CD4-positive, alpha-beta T cell (primary cell): Measurements from ENCODE around the gene SSTR1. TPM values are rescaled to one million over a fixed set of nuclear protein-coding genes. Genes with fewer than 3 reads are reported as not detected.

Experiments used
- ATAC-seq: fragments of 200-7000 bp; cut with Tn5 transposase; one replicate; pipeline ENCODE4 v1.10.0; 2022; ENCODE audit warnings: mild to moderate bottlenecking; ENCODE audit not compliant: poor library complexity
- CTCF ChIA-PET: fragments of 350-600 bp; sonication (Branson Sonifier 250); formaldehyde crosslinking; loops from one replicate; lab custom pipeline; 2021; ENCODE audit warnings: antibody characterized with exemption, inconsistent platforms; lab: Charles Lee
- POLR2A ChIA-PET: fragments of 350-600 bp; sonication (Branson Sonifier 250); formaldehyde crosslinking; loops from one replicate; lab custom pipeline; 2021; ENCODE audit warnings: antibody characterized with exemption, inconsistent platforms; lab: Charles Lee
- DNase-seq, 14 experiments: peaks; one replicate each; pipeline ENCODE4 v3.0.0-alpha.2; 2013 to 2020; ENCODE audit warnings: mixed read lengths in 2 of 14
- H3K27ac ChIP-seq, 2 donors: one replicate each; pipeline versions ENCODE4 v1.5.1 to v1.7.0; 2013; ENCODE audit warnings: low read length in 2 of 2, low read depth in 1 of 2, mild to moderate bottlenecking in 1 of 2
- H3K27me3 ChIP-seq, 2 experiments: 1 replicate in 1 of 2; 2 replicates in 1 of 2; pipeline versions ENCODE4 v1.6.1 to v1.7.0; 2013; ENCODE audit warnings: low read length in 2 of 2, control low read depth in 1 of 2, mild to moderate bottlenecking in 1 of 2, moderate library complexity in 1 of 2; ENCODE audit not compliant: insufficient read depth in 2 of 2, control insufficient read depth in 1 of 2
- H3K36me3 ChIP-seq: one replicate; pipeline ENCODE4 v1.6.1; 2013; ENCODE audit warnings: low read length, control low read depth; ENCODE audit not compliant: insufficient read depth
- H3K4me1 ChIP-seq: one replicate; pipeline ENCODE4 v1.6.1; 2013; ENCODE audit warnings: low read length, control low read depth; ENCODE audit not compliant: insufficient read depth
- H3K4me3 ChIP-seq: one replicate; pipeline ENCODE4 v1.5.1; 2013; ENCODE audit warnings: mild to moderate bottlenecking, low read length, moderate library complexity
- H3K9me3 ChIP-seq, 2 experiments: 1 replicate in 1 of 2; 2 replicates in 1 of 2; pipeline versions ENCODE4 v1.6.1 to v1.7.0; 2013; ENCODE audit warnings: low read length in 2 of 2, mild to moderate bottlenecking in 2 of 2, control low read depth in 1 of 2, moderate library complexity in 1 of 2; ENCODE audit not compliant: control insufficient read depth in 1 of 2, insufficient read depth in 1 of 2
- H3K27ac Mint-ChIP-seq: one replicate; pipeline ENCODE4 v1.8.0; 2020; ENCODE audit warnings: mixed read lengths
- H3K27me3 Mint-ChIP-seq: one replicate; pipeline ENCODE4 v1.8.0; 2021; ENCODE audit warnings: mixed read lengths
- H3K36me3 Mint-ChIP-seq: one replicate; pipeline ENCODE4 v1.8.0; 2021; ENCODE audit warnings: low read depth, mixed read lengths
- H3K4me1 Mint-ChIP-seq: one replicate; pipeline ENCODE4 v1.8.0; 2021; ENCODE audit warnings: low read depth, mixed read lengths
- H3K4me3 Mint-ChIP-seq: one replicate; pipeline ENCODE4 v1.8.0; 2020; ENCODE audit warnings: mild to moderate bottlenecking, mixed read lengths
- H3K9me3 Mint-ChIP-seq: one replicate; pipeline ENCODE4 v1.8.0; 2020; ENCODE audit warnings: mixed read lengths
- intact Hi-C, 2 experiments: fragments of 100-400 bp; cut with DNase I in 1 of 2; cut with micrococcal nuclease in 1 of 2; formaldehyde crosslinking; loops; one replicate each; pipeline versions ENCODE4 v1.15.1 to v1.9.0; 2023 to 2025; cut with DNase I, micrococcal nuclease
- polyA plus RNA-seq, 2 donors: library from polyadenylated mRNA; unstranded; fragments of 120-200 nt; gene quantifications; one replicate each; pipeline ENCODE4 v1.2.1, GENCODE V29; 2013
- total RNA-seq, 174 experiments: library from RNA in 2 of 174; stranded (reverse) in 2 of 174; gene quantifications; one replicate each; pipeline ENCODE4 v1.2.3 and lab custom pipeline; 2021 to 2026
- TF ChIP-seq, protein P1 (sequence below): fragments of 200-600 bp; IDR thresholded peaks from one replicate; pipeline ENCODE4 v1.8.0; 2022; ENCODE audit warnings: antibody characterized with exemption, mild to moderate bottlenecking

Gene SSTR1, protein sequence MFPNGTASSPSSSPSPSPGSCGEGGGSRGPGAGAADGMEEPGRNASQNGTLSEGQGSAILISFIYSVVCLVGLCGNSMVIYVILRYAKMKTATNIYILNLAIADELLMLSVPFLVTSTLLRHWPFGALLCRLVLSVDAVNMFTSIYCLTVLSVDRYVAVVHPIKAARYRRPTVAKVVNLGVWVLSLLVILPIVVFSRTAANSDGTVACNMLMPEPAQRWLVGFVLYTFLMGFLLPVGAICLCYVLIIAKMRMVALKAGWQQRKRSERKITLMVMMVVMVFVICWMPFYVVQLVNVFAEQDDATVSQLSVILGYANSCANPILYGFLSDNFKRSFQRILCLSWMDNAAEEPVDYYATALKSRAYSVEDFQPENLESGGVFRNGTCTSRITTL
- total RNA-seq (not detected), total RNA-seq (lab: John Stamatoyannopoulos, UW) (0 to 0.20 (median 0) reads per million in 172 experiments)
- not detected for polyA plus RNA-seq (2013, experiment 1 of 2)
- polyA plus RNA-seq (2013, experiment 2 of 2), result 0.27 TPM

DNA sequence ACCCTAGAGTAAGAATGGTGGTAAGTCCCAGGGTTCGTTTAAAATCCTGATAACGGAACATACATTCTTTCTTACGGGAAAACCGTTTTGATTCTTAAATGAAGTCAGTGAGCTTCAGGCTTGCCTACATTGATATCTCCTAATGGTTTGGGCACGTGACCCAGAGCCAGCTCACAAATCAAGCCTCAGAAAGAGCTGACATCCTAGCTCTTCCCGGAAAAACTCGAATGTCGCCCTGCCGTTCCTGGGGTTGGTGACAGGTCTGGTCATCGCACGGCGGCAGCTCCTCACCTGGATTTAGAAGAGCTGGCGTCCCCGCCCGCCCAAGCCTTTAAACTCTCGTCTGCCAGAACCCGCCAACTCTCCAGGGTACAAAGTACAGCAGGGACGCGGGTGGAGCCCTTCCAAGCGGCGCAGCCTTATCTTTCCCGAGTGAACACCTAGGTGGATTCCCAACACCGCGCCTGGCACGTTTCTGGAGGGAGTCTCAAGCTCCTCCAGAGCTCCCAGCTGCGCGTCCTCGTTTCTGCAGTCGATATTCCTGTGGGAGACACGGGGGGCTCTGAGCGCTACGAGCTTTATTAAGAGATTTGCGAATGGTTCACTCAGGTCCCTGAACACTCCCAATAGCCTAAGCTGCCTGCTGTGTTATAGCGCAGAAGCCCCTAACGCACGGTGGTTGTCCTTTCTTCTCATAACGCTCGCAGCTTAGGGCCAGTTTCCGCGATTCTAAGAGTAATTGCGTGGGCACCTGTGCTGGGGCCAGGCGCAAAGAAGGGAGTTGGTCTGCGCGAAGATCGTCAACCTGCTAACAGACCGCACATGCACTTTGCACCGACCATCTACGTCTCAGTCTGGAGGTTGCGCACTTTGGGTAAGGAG lies at the start of gene SSTR1:
Gene SSTR1 (plus strand): TSS at position 169 of the 882 bp plus-strand sequence. CDS start 1,486 bp downstream, outside the sequence.
- Mint-ChIP-seq H3K36me3 (no peaks in the 10 kb centered on the region), H3K4me1 (peaks cover 16% of the 10 kb centered on the region), H3K9me3 (peaks cover 2% of the 10 kb centered on the region), H3K27me3 (peaks cover 64% of the 10 kb centered on the region), H3K4me3 (no peak within 1 kb of the TSS), H3K27ac (no peak within 1 kb of the TSS)
- TF ChIP-seq, protein P1, sequence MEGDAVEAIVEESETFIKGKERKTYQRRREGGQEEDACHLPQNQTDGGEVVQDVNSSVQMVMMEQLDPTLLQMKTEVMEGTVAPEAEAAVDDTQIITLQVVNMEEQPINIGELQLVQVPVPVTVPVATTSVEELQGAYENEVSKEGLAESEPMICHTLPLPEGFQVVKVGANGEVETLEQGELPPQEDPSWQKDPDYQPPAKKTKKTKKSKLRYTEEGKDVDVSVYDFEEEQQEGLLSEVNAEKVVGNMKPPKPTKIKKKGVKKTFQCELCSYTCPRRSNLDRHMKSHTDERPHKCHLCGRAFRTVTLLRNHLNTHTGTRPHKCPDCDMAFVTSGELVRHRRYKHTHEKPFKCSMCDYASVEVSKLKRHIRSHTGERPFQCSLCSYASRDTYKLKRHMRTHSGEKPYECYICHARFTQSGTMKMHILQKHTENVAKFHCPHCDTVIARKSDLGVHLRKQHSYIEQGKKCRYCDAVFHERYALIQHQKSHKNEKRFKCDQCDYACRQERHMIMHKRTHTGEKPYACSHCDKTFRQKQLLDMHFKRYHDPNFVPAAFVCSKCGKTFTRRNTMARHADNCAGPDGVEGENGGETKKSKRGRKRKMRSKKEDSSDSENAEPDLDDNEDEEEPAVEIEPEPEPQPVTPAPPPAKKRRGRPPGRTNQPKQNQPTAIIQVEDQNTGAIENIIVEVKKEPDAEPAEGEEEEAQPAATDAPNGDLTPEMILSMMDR, result no peak
- Histone ChIP-seq H3K4me3 (no peak within 1 kb of the TSS), H3K4me1 (peaks cover 41% of the 10 kb centered on the region), H3K9me3 (peaks cover 0 to 26% of the 10 kb centered on the region in 2 experiments), H3K36me3 (no peaks in the 10 kb centered on the region), H3K27ac (no peak within 1 kb of the TSS), H3K27me3 (peaks cover 27 to 46% of the 10 kb centered on the region in 2 experiments)
- ChIA-PET POLR2A (no interaction called here), CTCF (no interaction called here)
- DNase-seq (peak in 1 of 14 experiments; percentile 21), ATAC-seq (no peak)
- intact Hi-C loops, result no loop called here

DNA sequence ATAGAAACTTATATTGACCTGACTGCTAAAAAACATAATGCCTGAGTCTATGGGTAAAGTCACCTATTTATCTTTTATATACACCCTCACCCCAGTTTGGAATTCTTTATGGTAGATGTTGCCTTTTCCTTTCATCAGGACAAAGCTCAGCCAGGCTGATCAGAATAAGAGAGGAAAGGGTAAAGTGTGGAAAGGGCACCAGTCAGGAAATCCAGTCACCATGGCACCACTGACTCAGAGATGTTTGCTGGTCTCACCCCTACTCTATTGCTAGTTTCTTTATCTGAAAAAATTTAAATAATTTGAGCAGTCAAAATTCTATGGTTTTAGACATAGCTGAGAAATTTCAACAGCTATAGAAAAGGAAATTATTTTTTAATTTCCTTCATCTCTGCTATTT lies 49.2 kb upstream of the SSTR1 start:
- no peaks in the 10 kb centered on the region for H3K4me1 Mint-ChIP-seq
- H3K36me3 ChIP-seq, result no peaks in the 10 kb centered on the region
- ATAC-seq, result no peak
- intact Hi-C loops, result no loop called here
- H3K36me3 Mint-ChIP-seq, result no peaks in the 10 kb centered on the region
- H3K4me3 Mint-ChIP-seq, result no peak overlapping the region
- no peaks in the 10 kb centered on the region for H3K9me3 Mint-ChIP-seq
- H3K4me3 ChIP-seq, result no peak overlapping the region
- DNase-seq, result no peak
- ChIA-PET CTCF (interaction anchor here (0.8 kb wide), 1 partner anchor 9 kb away, joined by 3 read pairs; no protein-coding TSS in a partner anchor), POLR2A (interaction anchor here (0.6 kb wide), 1 partner anchor 1224 kb away, joined by 4 read pairs; no protein-coding TSS in a partner anchor)
- no peaks in the 10 kb centered on the region for H3K4me1 ChIP-seq
- H3K9me3 ChIP-seq, result no peaks in the 10 kb centered on the region
- H3K27me3 ChIP-seq, result no peaks in the 10 kb centered on the region
- no peak overlapping the region for H3K27ac ChIP-seq
- H3K27me3 Mint-ChIP-seq, result no peaks in the 10 kb centered on the region
- no peak overlapping the region for H3K27ac Mint-ChIP-seq
- TF ChIP-seq, protein P1, result no peak

DNA sequence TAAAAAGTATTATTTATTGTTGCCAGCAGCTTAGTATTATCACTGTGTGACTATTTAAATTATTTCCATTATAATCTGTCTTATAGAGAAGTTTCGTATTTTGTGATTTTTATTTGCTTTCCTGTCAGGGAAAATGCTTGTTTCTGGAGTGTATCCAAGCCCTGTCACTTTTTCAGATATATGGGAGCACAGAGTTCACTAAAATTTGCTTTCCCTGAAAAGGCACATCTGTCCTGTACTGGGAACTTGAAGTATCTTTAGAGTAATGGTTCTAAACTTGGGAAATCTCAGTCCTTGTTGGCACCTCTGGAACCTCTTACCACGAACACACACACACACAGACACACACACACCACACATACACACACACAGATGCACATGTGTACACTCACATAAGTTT lies 39.3 kb upstream of the SSTR1 start:
- Histone ChIP-seq H3K4me1 (no peaks in the 10 kb centered on the region), H3K27me3 (no peaks in the 10 kb centered on the region), H3K27ac (no peak overlapping the region), H3K36me3 (no peaks in the 10 kb centered on the region), H3K4me3 (no peak overlapping the region), H3K9me3 (no peaks in the 10 kb centered on the region)
- intact Hi-C loops, result no loop called here
- Mint-ChIP-seq H3K4me1 (no peaks in the 10 kb centered on the region), H3K4me3 (no peak overlapping the region), H3K27me3 (no peaks in the 10 kb centered on the region), H3K36me3 (no peaks in the 10 kb centered on the region), H3K27ac (no peak overlapping the region), H3K9me3 (no peaks in the 10 kb centered on the region)
- ATAC-seq (no peak), DNase-seq (no peak)
- POLR2A ChIA-PET, result no interaction called here
- TF ChIP-seq, protein P1, result no peak
- CTCF ChIA-PET, result no interaction called here
